HepG2 (cell line): ENCODE measurements around the gene ZNF217. TPM values are rescaled to one million over a fixed set of nuclear protein-coding genes. Genes with fewer than 3 reads are reported as not detected.

Experiments
- AGO1 ChIP-seq: fragments of 200-400 bp; formaldehyde crosslinking; IDR thresholded peaks from 2 replicates; pipeline ENCODE4 v1.6.1; 2017; ENCODE audit warnings: mild to moderate bottlenecking, low read depth, low read length, moderate library complexity; ENCODE audit not compliant: poor library complexity, severe bottlenecking
- ERF ChIP-seq: IDR thresholded peaks from 2 replicates; pipeline ENCODE4 v1.6.1; 2018; ENCODE audit warnings: missing biosample characterization, missing genetic modification reagents
- ETS1 ChIP-seq: sonication (generic); formaldehyde crosslinking; IDR thresholded peaks from 2 replicates; pipeline ENCODE4 v1.4.0; 2020; ENCODE audit warnings: missing genetic modification reagents
- HOXA7 ChIP-seq: sonication (generic); formaldehyde crosslinking; IDR thresholded peaks from 2 replicates; pipeline ENCODE4 v1.8.1; 2022; ENCODE audit warnings: mild to moderate bottlenecking, missing genetic modification reagents, moderate library complexity
- MAX ChIP-seq: IDR thresholded peaks from 2 replicates; pipeline ENCODE4 v1.6.1; 2012; ENCODE audit warnings: inconsistent platforms
- MYC ChIP-seq: sonication (generic); formaldehyde crosslinking; IDR thresholded peaks from 2 replicates; pipeline ENCODE4 v1.9.0; 2021; ENCODE audit warnings: missing genetic modification reagents, borderline replicate concordance
- NFATC3 ChIP-seq: sonication (generic); formaldehyde crosslinking; IDR thresholded peaks from 2 replicates; pipeline ENCODE4 v1.5.1; 2020; ENCODE audit warnings: mild to moderate bottlenecking, missing genetic modification reagents
- NFRKB ChIP-seq: fragments of 450-650 bp; IDR thresholded peaks from 2 replicates; pipeline ENCODE4 v1.6.1; 2017
- NR2F1 ChIP-seq, 2 experiments: fragments of 450-650 bp in 1 of 2; formaldehyde crosslinking in 1 of 2; IDR thresholded peaks; 2 replicates each; pipeline versions ENCODE4 v1.5.0 to v1.6.1; 2016 to 2020; ENCODE audit warnings: mild to moderate bottlenecking in 1 of 2, missing compliant biosample characterization in 1 of 2, missing genetic modification reagents in 1 of 2, moderate library complexity in 1 of 2
- RERE ChIP-seq: IDR thresholded peaks from 2 replicates; pipeline ENCODE4 v1.6.1; 2016; ENCODE audit warnings: low read depth, missing genetic modification reagents, missing compliant biosample characterization
- SKIL ChIP-seq: sonication (generic); formaldehyde crosslinking; IDR thresholded peaks from 2 replicates; pipeline ENCODE4 v1.8.0; 2022; ENCODE audit warnings: missing genetic modification reagents, mild to moderate bottlenecking, moderate library complexity, borderline replicate concordance
- SUZ12 ChIP-seq: fragments of 150-350 bp; IDR thresholded peaks from 2 replicates; pipeline ENCODE4 v1.6.1; 2014; ENCODE audit warnings: low read depth, low read length
- XBP1 ChIP-seq: sonication (generic); formaldehyde crosslinking; IDR thresholded peaks from 2 replicates; pipeline ENCODE4 v1.5.0; 2020; ENCODE audit warnings: missing genetic modification reagents
- ZFY ChIP-seq: sonication (generic); formaldehyde crosslinking; IDR thresholded peaks from 2 replicates; pipeline ENCODE4 v1.4.0; 2020; ENCODE audit warnings: missing genetic modification reagents
- ZNF609 ChIP-seq: sonication (generic); formaldehyde crosslinking; IDR thresholded peaks from 2 replicates; pipeline ENCODE4 v1.4.0; 2020; ENCODE audit warnings: mild to moderate bottlenecking, missing genetic modification reagents, borderline replicate concordance
- ZNF878 ChIP-seq: sonication (generic); formaldehyde crosslinking; IDR thresholded peaks from 2 replicates; pipeline ENCODE4 v1.8.1; 2023; ENCODE audit warnings: mild to moderate bottlenecking, missing genetic modification reagents, moderate library complexity
- polyA plus RNA-seq, 8 experiments: library from polyadenylated mRNA; depleted of rRNA in 3 of 8; stranded (reverse) in 7 of 8; unstranded in 1 of 8; fragments of >200 nt; fragmentation: Illumina TruSeq in 4 of 8; extraction: Trizol in 4 of 8; gene quantifications; 2 replicates each; pipeline versions ENCODE4 v1.2.1 to v1.2.3, GENCODE V29; 2011 to 2016; ENCODE audit warnings: low read depth in 4 of 8, missing spikeins in 1 of 8, mixed read lengths in 1 of 8; ENCODE audit not compliant: insufficient read depth in 1 of 8
- total RNA-seq, 5 experiments: library from RNA; depleted of rRNA; stranded (reverse); fragments of >200 nt; fragmentation: Illumina TruSeq; extraction: Trizol; gene quantifications; 2 replicates each; pipeline ENCODE4 v1.2.3, GENCODE V29; 2016; ENCODE audit warnings: low read depth in 1 of 5

ZNF217 gene
- total and polyA plus RNA-seq, 2 of the 13 experiments (the other 11 are each of a cell fraction or from before 2014, with no cell fraction given): 22.3 to 29.8 TPM

- TF ChIP-seq SKIL (CRISPR knock-in tag): no peak
- no peak for TF ChIP-seq NFATC3
- TF ChIP-seq ZFY (CRISPR knock-in tag): peak; percentile 44
- no peak for TF ChIP-seq SUZ12
- TF ChIP-seq MAX: no peak
- TF ChIP-seq MYC (CRISPR knock-in tag): no peak
- TF ChIP-seq NR2F1 (CRISPR knock-in tag; IDR thresholded peaks at IDR 0.05): no peak
- no peak for TF ChIP-seq AGO1
- TF ChIP-seq ERF (CRISPR knock-in tag): no peak
- TF ChIP-seq NFRKB: no peak
- TF ChIP-seq XBP1 (CRISPR knock-in tag): no peak
- TF ChIP-seq ETS1 (CRISPR knock-in tag): no peak
- TF ChIP-seq ZNF878: no peak
- 0 out of 2 replicates have a peak, but pooled peaks have one; percentile 16 for TF ChIP-seq RERE (CRISPR knock-in tag)
- TF ChIP-seq HOXA7: no peak
- peak; percentile 37; the same call in 1 of the 2 replicates for TF ChIP-seq ZNF609
Measured at GRCh38 chr20:53592992-53593465, 610 bp downstream of the ZNF217 start (continued).
